HG03442 (cell line): ENCODE data around the gene HAO1.
"Not testable (repeated sequence)": the region's sequence is repeated elsewhere in the genome, so short reads cannot be mapped to it uniquely, and the experiment has no call there.

Experiments used
- ATAC-seq: cut with Tn5 transposase; IDR thresholded peaks from one replicate; pipeline ENCODE4 v1.9.1; 2021; ENCODE audit warnings: mild to moderate bottlenecking, moderate library complexity; ENCODE audit not compliant: unreplicated experiment

Gene HAO1

DNA sequence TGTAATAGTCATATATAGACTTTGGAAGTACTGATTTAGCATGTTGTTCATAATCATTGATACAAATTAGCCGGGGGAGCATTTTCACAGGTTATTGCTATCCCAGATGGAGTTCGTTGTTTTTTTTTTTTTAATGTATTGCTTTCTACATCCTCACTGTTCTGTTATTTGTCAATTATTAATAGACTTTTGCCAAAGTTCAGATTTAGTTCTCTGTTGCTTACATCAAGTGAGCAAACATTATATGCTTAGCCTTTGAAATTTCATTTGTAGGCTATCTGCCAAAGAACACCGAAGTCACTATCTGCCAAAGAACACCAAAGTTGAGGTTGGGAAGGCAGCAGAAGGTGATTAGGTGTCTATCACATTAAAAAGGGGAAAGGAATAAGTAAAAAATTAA, at the start of gene HAO1:
TSS of gene HAO1 (minus strand) at position 118 of the 400 bp plus-strand sequence. CDS start at position 82, 36 bp downstream.
- ATAC-seq, result no peak

DNA sequence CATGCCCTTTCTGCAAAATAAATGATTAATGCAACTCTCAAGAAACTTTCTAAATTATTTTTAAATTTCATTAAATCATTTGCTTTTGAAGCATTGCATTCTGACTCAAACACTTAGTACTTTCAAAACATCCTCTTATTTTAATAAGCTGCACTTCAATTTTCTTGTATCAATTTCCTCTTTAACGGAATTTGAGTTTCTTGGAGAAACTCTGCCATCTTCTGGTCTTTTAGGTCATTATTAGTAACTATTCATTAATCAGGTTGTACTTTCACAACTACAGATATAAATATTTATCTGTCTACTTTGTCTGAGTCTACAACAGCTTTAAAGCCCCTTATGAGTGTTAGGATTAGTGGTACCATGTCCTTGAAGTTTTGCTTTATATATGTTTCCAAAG, 49.1 kb upstream of the HAO1 start:
- no peak for ATAC-seq

DNA sequence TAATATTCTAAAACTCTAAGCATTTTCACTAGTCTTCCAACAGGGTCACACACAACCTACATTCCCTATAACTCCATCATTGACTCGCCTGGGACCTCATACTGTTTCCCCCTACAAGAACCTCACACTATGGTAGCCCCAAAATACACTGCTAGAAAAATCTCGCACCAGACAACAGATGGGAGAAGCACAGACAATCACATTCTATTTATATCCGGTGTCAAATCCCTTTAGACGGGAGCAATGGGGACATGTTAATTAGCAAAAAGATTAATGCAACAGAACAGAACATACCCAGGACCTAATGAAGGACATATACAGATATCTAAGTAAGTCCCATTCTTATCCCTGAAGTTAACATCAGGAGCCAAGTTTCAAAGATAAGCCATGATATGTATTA, 45.7 kb upstream of the HAO1 start:
- ATAC-seq, result no peak

DNA sequence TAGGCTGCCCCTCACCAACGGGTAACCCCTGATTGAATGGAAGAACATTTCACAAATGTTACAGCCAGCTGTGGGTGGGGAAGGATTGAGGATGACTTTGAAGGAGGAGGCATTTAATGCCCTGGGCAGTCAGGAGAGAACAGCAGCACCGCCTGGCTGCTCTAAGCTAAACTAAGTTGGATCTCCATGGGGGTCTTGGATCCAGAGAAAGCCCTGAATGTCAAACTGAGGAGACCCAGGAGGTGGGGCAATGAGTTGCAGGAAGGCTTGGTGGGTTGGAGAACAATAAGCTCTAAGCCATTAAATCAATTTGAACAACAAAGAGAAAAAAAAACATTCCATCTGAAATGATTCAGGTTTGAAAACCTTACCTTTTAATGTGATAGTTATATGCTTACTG, 43.9 kb upstream of the HAO1 start:
- no peak for ATAC-seq

DNA sequence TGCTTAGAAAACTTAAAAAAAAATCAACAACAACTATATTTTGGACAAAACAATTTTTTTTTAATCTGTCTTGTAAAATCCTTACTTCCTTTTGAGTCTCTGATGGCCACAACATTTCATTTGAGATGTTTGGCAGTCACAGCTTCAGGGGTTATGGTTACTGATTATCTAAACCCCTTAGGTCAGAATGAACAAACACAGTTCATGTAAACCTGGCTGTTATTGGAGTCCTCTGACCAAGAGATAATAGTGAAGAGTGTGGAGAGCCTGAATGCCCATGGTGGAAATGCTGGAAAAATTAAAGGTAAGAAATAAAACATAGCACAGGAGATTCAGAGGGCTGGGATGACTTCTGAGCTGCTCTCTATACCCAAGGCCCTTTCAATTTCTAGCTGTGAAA, 41.1 kb upstream of the HAO1 start:
- no peak for ATAC-seq

DNA sequence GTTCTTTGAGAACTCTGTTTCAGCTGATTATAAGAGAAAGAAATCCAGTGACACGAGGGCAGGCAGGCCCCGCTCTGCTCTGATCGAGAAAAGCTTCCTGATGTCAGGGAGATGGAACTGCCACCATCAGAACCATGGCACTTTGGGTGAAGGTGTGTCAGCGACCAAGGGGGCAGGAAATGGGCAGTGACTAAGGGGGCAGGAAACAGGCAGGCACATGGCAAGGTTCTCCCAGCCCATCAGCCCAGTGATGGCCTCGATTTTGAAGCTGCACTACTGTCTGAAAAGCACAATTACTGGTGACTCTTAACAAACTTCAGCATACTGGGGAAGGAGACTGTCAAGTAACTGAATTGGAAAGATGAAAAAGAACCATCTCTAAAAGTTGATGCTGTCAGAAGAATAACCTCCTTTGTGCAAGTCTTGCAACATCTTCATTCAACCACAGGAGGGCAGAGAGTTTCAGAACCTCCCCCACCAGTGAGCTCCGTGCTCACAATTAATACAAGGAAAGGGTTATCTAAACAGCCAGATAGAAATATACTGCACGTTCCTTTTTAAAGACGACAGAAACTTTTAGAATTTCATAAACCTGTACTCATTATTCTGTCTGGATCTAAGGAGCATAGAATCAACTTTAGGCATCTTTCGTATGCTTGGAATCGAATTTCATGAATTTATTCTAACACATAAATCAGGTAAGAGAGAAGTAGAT, 40.2 kb upstream of the HAO1 start:
- ATAC-seq, result no peak

DNA sequence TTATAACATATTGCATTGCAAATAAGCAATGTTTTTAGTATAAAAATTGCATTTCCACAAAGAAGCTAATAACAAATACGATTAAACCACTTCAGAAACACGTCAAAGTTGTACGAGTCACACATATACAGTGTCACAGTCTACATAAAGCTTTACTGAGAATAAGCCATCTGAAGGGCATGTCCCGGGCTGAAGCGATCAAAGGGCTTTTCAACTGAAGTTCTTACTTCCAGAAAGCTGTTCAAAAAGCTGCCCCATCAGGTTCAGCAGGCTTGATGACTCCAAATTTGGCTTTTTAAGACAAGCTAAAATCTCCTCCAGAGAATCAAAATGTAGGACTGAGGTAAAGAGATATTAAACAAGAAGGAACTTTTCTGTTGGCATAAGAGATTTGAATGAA, 37.5 kb upstream of the HAO1 start:
- ATAC-seq, result no peak

DNA sequence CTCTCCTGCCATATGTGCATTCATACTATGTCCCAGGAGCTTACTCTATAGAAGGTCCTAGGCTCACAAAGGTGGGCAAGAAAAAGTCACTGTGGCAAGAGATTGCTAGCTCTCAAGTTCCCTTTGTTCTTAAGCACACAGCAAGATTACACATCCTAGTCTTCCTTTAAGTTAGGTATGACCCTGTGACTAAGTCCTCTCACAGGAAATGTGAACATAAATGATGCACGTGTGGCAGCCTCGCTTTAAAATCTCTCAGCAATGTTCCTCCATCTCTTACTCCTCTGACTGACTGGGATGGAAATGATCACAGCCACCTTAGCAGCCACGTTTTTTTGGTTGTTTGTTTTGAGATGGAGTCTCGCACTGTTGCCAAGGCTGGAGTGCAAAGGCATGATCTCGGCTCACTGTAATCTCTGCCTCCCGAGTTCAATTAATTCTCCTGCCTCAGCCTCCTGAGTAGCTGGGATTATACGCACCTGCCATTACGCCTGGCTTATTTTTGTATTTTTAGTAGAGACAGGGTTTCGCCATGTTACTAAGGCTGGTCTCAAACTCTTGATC, 35.7 kb upstream of the HAO1 start:
- ATAC-seq, result no peak

DNA sequence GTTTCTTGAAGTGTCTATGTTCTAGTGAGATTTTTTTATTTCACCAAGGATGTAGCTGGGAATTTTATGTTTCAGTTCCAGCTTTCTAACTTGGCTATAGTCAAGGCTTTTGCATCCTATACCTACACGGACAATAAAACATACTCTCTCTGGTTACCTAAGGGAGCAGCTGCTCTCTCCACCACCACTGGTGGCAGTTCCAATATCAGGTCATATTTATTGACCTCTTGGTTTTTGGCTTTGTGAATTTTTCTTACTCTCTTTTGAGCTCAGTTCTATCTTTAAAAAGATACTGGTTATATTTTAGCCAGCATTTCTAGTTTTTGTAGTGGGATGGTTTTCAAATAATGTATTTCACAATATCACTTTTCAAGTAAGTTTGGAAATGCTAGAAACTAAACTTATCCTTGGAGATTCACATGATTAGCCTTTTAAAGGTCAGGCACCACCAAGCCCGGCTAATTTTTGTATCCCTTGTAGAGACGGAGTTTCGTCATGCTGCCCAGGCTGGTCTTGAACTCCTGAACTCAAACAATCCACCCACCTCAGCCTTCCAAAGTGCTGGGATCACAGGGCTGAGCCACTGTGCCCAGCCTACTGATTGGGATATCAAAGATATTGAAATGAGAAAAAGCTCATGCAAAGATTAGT, 34.7 kb upstream of the HAO1 start:
- ATAC-seq, result no peak

DNA sequence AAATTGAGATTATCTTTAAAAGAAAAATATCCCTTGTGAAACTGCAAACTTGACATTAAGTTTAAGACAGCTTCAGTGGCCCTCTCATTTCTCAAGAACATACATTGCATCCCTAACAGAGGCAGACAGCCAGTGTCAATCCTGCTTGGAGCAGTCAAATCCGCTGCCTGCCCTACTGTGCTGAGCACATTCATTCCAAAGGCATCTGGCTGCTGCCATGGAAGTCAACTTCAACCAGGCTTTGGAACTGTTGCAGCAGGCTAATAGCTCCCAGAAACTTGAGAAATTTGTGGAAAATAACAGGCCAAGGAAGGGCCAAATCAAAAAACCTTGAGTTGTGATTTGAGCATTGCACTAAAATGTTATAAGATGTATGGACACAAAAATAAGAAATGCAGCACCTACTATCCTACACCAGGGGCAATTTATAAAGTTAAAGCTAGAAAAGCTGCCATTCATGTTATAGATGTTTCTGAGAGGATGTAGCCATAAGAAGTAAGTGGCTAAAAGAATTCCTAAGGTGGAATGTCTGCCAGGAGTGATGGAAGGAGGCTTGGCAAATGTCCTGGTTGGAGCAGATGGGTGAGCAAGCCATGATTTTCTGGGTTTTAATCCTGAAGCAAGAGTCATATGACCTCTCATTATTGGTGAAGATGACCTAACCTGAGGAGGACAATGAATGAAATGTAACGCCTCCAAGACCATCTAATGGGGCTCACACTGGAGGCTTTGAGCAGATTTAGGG, 31.4 kb upstream of the HAO1 start:
- no peak for ATAC-seq

DNA sequence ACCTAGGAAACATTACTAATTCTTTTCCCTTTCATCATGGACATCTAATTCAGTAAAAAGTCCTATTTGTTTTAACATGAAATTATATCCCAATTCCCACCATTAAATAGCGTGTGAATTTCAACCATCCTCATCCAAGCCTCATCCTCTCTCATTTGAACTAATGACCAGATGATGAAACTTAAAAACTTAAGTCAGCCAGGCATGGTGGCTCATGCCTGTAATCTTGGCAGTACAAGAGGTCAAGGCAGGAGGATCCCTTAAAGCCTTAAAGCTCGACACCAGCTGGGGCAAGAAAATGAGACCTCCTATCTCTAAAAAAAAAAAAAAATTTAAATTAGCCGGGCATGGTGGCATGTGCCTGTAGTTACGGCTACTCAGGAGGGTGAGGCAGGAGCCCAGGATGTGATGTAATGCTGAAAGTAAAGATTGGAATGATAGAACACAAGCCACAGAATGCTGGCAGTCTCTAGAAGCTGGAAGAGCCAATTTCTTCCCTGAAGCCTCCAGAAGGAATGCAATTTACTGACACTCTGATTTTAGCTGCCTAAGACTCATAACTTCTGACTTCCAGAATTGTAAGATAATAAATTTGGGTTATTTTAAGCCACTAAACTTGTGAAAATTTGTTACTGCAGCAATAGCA, 27.1 kb upstream of the HAO1 start:
- ATAC-seq, result no peak

DNA sequence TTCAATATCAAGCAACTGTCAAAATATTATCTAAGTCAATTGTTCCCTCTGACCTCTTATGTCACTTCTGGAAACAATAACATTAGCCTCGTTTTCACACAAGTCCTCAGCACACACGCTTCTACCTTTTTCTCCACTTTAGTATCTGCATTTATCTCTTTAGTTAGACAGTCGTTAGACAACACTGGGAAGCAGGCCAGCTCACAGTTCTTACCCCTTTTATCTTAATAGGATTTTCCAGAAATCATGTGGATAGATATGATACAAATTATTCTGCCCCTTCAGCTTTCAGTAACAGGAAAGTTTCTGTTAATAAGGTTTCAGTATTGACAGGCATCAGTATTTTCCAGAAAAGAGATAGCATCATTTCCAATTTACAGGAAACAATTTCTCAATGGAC, 25.9 kb upstream of the HAO1 start:
- no peak for ATAC-seq

DNA sequence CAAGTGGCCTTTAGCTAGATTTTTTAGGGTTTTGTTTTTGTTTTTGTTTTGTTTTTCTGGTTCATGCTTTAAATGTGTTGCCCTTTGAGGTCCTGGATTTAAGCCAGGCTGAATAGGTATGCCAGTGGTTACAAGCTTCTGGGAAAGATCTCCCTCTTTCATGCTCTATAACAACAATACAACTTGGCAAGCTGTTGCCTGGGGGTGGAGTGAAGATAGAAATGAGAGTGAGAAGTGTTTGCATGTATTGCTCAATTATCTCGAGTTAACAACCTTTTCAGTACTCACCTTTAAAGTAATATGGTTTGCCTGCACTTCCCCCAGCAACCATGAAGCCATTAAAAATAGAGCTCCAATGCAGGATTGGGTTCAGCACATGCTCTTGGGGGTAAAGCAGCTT, 19.2 kb upstream of the HAO1 start:
- no peak for ATAC-seq

DNA sequence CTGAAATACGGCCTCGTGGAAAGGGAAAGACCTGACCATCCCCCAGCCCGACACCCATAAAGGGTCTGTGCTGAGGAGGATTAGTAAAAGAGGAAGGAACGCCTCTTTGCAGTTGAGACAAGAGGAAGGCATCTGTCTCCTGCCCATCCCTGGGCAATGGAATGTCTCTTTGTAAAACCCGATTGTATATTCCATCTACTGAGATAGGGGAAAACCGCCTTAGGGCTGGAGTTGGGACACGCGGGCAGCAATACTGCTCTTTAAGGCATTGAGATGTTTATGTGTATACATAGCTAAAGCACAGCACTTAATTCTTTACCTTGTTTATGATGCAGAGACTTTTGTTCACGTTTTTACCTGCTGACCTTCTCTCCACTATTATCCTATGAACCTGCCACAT, 16.3 kb upstream of the HAO1 start:
- not testable (repeated sequence) for ATAC-seq

DNA sequence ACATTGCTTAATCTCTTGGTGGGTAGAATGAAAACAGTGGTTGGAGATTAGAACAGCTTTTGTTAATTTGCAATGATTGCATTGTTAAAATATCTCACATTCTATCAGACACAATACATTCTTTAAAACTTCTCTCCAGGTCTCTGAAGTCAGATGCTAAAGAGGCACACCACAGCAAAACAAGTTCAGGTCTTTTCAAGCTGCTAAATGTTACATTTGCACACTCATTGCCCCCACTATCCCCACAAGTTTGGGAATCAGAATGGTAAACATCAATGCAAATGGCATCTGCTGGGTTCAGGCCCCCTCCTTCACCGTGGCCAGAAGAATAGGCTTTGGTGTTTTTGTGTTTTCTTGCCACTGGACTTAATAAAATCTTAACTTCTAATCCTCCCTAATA, 10.1 kb upstream of the HAO1 start:
- ATAC-seq, result no peak

DNA sequence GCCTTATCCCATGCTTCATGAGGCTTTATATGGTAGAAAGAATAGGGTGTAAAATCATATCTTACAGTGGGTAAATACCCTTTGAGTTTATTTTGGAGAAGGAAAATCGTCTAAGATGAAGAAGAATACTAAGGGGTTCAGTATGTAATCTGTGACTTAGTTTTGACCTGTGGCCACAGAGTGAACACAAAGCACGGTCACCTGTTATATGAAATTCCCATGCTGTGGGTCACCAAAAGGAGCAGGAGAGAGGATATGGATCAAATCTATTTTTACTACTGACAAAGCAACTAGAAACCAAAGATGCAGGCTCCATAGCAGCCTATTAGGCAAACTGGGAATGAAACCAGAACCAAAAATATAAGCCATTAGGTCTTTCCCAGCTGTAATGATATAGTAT, 3.6 kb upstream of the HAO1 start:
- ATAC-seq, result no peak

DNA sequence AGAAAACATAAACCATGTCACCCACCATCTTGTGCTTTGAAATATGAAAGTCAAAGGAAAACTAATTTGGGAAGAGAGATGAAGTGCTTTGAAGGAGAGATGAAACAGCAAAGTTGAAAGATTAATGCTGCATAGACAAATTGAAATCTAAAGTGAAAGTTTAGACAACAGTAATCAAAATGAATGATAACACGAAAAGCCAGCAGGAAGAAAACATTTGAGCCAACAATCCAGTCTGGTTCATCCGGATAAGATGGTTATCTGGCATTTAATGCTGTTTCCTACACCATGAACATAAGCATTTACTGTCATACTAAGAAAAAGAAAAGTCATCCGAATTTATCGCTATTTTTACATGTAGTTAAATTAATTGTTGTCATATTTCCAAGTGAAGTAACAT, 595 bp downstream of the HAO1 start:
- no peak for ATAC-seq

DNA sequence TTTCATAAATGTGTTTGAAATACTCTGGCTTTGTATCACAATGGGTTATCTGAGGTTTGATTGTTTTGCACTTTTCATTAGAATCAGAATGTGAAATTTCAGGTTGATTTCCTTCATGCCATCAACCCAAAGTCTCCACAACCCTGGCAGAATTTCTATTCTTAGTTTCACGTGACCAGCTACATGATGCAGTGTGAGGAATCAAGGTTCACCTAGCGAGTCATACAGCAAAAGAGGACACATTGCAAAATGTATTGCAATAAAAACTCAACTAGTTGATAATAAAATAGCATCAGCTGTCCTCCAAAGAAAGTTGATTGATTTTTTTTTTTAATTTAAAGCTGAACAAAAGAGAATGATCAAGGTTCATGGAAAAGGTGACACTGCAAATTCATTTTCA, 2.2 kb downstream of the HAO1 start:
- ATAC-seq, result no peak

DNA sequence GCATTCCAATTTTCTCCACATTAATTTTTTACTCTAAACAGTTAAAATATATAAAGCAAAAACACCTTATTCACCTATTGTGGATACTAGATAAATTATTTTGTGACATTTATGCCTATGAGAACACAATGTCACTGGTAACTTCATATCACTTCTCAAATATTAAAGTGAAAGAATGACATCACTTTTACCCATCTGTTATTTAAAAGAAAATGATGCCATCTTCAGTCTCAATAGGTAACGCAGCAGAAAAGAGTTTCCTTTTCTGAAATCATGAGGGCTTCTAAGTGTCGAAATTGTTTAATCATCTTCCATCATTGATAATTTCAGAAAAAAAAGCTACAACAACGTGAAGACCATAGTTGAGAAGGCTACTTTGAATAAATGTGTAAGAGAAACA, 2.9 kb downstream of the HAO1 start:
- ATAC-seq, result no peak

DNA sequence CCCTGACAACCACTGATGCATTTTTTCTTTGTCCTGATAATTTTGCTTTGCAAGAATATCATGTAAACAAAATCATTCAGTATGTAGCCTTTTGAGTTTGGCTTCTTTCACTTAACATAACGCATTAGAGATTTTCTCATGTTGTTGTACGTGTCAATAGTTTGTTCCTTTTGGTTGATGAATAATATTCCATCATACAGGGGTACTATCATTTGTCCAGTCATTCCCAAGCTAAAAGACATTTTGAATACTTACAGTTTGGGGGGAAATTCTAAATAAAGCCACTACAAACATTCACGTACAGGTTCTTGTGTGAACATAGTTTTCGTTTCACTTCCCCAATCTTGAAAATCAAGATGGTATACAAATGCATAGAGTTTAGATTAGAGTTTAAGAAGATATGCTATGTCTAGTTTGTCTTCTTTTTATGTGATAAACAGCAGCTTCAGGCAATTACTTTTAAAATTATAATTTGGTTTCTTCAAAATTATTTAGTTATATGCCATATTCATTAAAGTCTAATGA, 5.2 kb downstream of the HAO1 start:
- peak; percentile 63 for ATAC-seq

DNA sequence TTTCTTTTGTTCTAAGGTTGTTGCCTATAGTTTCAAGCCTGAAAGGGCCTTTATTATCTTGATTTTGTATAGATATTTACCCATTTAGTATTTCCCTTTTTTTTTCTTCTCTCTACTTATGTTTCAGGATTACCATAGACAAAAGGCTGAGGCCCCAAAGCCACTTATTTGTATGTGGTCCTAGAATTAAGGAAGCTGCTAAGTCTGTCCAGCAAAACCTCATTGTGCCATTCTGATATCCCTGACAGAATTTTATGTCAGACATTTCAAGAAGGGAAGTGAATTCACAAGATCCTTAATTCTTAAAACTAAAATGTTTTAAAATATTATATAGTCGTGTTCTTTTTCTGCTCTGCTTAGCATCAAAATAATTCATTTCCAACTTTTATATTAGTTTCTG, 6.9 kb downstream of the HAO1 start:
- no peak for ATAC-seq
